NB4 (cell line): ENCODE results near the gene ACSM5.
"Not testable (repeated sequence)": the region's sequence is repeated elsewhere in the genome, so short reads cannot be mapped to it uniquely, and the experiment has no call there.

Source experiments
- DNase-seq: peaks from one replicate; pipeline ENCODE4 v3.0.0; 2010; ENCODE audit warnings: low read depth
- H3K4me3 ChIP-seq: one replicate; pipeline ENCODE4 v1.5.1; 2011; ENCODE audit warnings: mild to moderate bottlenecking, low read depth, low read length, moderate library complexity
- CTCF ChIP-seq: IDR thresholded peaks from one replicate; pipeline ENCODE4 v1.5.1; 2012; ENCODE audit warnings: low read depth, low read length
- MAX ChIP-seq: IDR thresholded peaks from 2 replicates; pipeline ENCODE4 v1.6.1; 2011; ENCODE audit warnings: low read depth, low read length
- MYC ChIP-seq: IDR thresholded peaks from 2 replicates; pipeline ENCODE4 v1.6.1; 2011; ENCODE audit warnings: low read depth, low read length
- POLR2A ChIP-seq: IDR thresholded peaks from 2 replicates; pipeline ENCODE4 v1.6.1; 2011; ENCODE audit warnings: mild to moderate bottlenecking; ENCODE audit not compliant: insufficient read length; ENCODE audit errors: extremely low read depth

The ACSM5 gene

GRCh38 chr16:20415541-20415940 is 6.2 kb downstream of the ACSM5 start:
- no peak for DNase-seq
- H3K4me3 ChIP-seq: no peak overlapping the region
- no peak for TF ChIP-seq POLR2A
- no peak for TF ChIP-seq MYC
- TF ChIP-seq MAX: no peak
- no peak for TF ChIP-seq CTCF

- not testable (repeated sequence) for H3K4me3 ChIP-seq, DNase-seq
These were observed 9.8 kb downstream of the ACSM5 start for GRCh38 chr16:20419093-20419492.

- H3K4me3 ChIP-seq, DNase-seq: not testable (repeated sequence)
These were observed 12.4 kb downstream of the ACSM5 start for GRCh38 chr16:20421748-20422147.

- not testable (repeated sequence) for DNase-seq, H3K4me3 ChIP-seq
These were observed 14.4 kb downstream of the ACSM5 start for GRCh38 chr16:20423772-20424128.

- H3K4me3 ChIP-seq: no peak overlapping the region
- no peak for TF ChIP-seq POLR2A
- TF ChIP-seq MAX: no peak
- no peak for TF ChIP-seq MYC
- TF ChIP-seq CTCF: no peak
- DNase-seq: no peak
These were observed 15.0 kb downstream of the ACSM5 start for GRCh38 chr16:20424129-20424866.

GRCh38 chr16:20427401-20427797 is 18.1 kb downstream of the ACSM5 start:
- DNase-seq, H3K4me3 ChIP-seq: not testable (repeated sequence)

GRCh38 chr16:20429499-20429898 is 20.2 kb downstream of the ACSM5 start:
- H3K4me3 ChIP-seq, DNase-seq: not testable (repeated sequence)

GRCh38 chr16:20430480-20430879 is 21.1 kb downstream of the ACSM5 start:
- not testable (repeated sequence) for H3K4me3 ChIP-seq, DNase-seq

GRCh38 chr16:20430948-20431347 is 21.6 kb downstream of the ACSM5 start:
- no peak for DNase-seq
- no peak overlapping the region for H3K4me3 ChIP-seq

GRCh38 chr16:20438950-20439349 is 29.6 kb downstream of the ACSM5 start:
- not testable (repeated sequence) for H3K4me3 ChIP-seq, DNase-seq

More at GRCh38 chr16:20430948-20431347, 21.6 kb downstream of the ACSM5 start:
- TF ChIP-seq CTCF (no peak), POLR2A (no peak), MAX (no peak), MYC (no peak)

- not testable (repeated sequence) for DNase-seq
These were observed 30.5 kb downstream of the ACSM5 start for GRCh38 chr16:20439820-20440231.

GRCh38 chr16:20440731-20441130 is 31.4 kb downstream of the ACSM5 start:
- H3K4me3 ChIP-seq, DNase-seq: not testable (repeated sequence)

More at GRCh38 chr16:20439820-20440231, 30.5 kb downstream of the ACSM5 start:
- H3K4me3 ChIP-seq: not testable (repeated sequence)
